Muscle of back (tissue), 11 donors: Measurements from ENCODE around the gene DNAJC24. TPM values are rescaled to one million over a fixed set of nuclear protein-coding genes. Genes with fewer than 3 reads are reported as not detected.

Source experiments
- DNase-seq, 3 donors: peaks; one replicate each; pipeline versions ENCODE4 v3.0.0 to v3.0.0-alpha.2; 2013
- polyA plus RNA-seq, 10 donors: library from polyadenylated mRNA; unstranded; fragments of 120-200 nt; gene quantifications; one replicate each; pipeline ENCODE4 v1.2.1, GENCODE V29; 2013; ENCODE audit not compliant: insufficient read length in 10 of 10

Gene DNAJC24
- polyA plus RNA-seq, 10 donors = 13.0 to 20.2 (median 16.5) TPM

- DNase-seq = peak in 1 of 3 donors; percentile 32
Observed at GRCh38 chr11:31412946-31413345, 43.3 kb downstream of the DNAJC24 start.

- no peak for DNase-seq
Observed at GRCh38 chr11:31414338-31414737, 44.7 kb downstream of the DNAJC24 start.

- no peak for DNase-seq
Observed at GRCh38 chr11:31415435-31415834, 45.8 kb downstream of the DNAJC24 start.

- DNase-seq = no peak
Observed at GRCh38 chr11:31417357-31417756, 47.7 kb downstream of the DNAJC24 start.

GRCh38 chr11:31417816-31418215, 48.2 kb downstream of the DNAJC24 start:
- DNase-seq = no peak

GRCh38 chr11:31419138-31419537, 49.5 kb downstream of the DNAJC24 start:
- DNase-seq = no peak

GRCh38 chr11:31419669-31420068, 50.0 kb downstream of the DNAJC24 start:
- no peak for DNase-seq

- no peak for DNase-seq
Observed at GRCh38 chr11:31421820-31422219, 52.2 kb downstream of the DNAJC24 start.

- no peak for DNase-seq
Observed at GRCh38 chr11:31422703-31423102, 53.0 kb downstream of the DNAJC24 start.

- DNase-seq = no peak
Observed at GRCh38 chr11:31424652-31425051, 55.0 kb downstream of the DNAJC24 start.

- DNase-seq = no peak
Observed at GRCh38 chr11:31433851-31434250, 64.2 kb downstream of the DNAJC24 start.

GRCh38 chr11:31437742-31438435, 68.2 kb downstream of the DNAJC24 start:
- DNase-seq = peak in 1 of 3 donors; percentile 12

GRCh38 chr11:31441296-31441695, 71.6 kb downstream of the DNAJC24 start:
- DNase-seq = no peak

- DNase-seq = no peak
Observed at GRCh38 chr11:31442086-31442485, 72.4 kb downstream of the DNAJC24 start.

GRCh38 chr11:31443802-31444201, 74.1 kb downstream of the DNAJC24 start:
- DNase-seq = no peak

- DNase-seq = no peak
Observed at GRCh38 chr11:31445621-31446020, 76.0 kb downstream of the DNAJC24 start.

- no peak for DNase-seq
Observed at GRCh38 chr11:31449040-31449439, 79.4 kb downstream of the DNAJC24 start.

- no peak for DNase-seq
Observed at GRCh38 chr11:31450841-31451240, 81.2 kb downstream of the DNAJC24 start.

GRCh38 chr11:31455177-31455576, 85.5 kb downstream of the DNAJC24 start:
- DNase-seq = no peak

GRCh38 chr11:31464436-31464835, 94.8 kb downstream of the DNAJC24 start:
- no peak for DNase-seq

GRCh38 chr11:31474083-31474482, 104.4 kb downstream of the DNAJC24 start:
- no peak for DNase-seq

GRCh38 chr11:31477528-31478222, 108.0 kb downstream of the DNAJC24 start:
- peak in 1 of 3 donors; percentile 4 for DNase-seq

GRCh38 chr11:31478223-31478590, 108.5 kb downstream of the DNAJC24 start:
- no peak for DNase-seq

GRCh38 chr11:31479066-31479465, 109.4 kb downstream of the DNAJC24 start:
- no peak for DNase-seq
